Mammary epithelial cell (primary cell): ENCODE data around the gene KDM4C.

Experiments used
- CTCF ChIP-seq, 2 donors: IDR thresholded peaks in 1 of 2; conservative IDR thresholded peaks in 1 of 2; 2 replicates each; pipeline ENCODE4 v1.5.1; 2011 to 2012; ENCODE audit warnings: inconsistent platforms in 2 of 2, low read length in 2 of 2, mild to moderate bottlenecking in 2 of 2, control low read depth in 1 of 2, low read depth in 1 of 2; ENCODE audit not compliant: insufficient read depth in 1 of 2; ENCODE audit errors: extremely low read depth in 1 of 2
- EZH2 ChIP-seq: IDR thresholded peaks from 2 replicates; pipeline ENCODE4 v1.6.1; 2012; ENCODE audit warnings: low read length, inconsistent platforms, borderline replicate concordance

- TF ChIP-seq CTCF (conservative IDR thresholded peaks at IDR 0.05 in 1 of 2, IDR thresholded peaks at IDR 0.05 in 1 of 2; ENCODE audit: extremely low read depth in 1 of 2, insufficient read depth in 1 of 2, low read depth in 1 of 2, low read length in 2 of 2) (no peak), EZH2 (no peak)
Measured at GRCh38 chr9:6896562-6896961, 138.8 kb downstream of the KDM4C start.
